Activated CD4-positive, alpha-beta memory T cell treated with anti-CD3 and anti-CD28 coated beads, Interleukin-2, amount 10 ng/mL, durations not matched to agents 7 days and 5 days (primary cell): ENCODE results near the gene SPTSSB. TPM values are rescaled to one million over a fixed set of nuclear protein-coding genes. Genes with fewer than 3 reads are reported as not detected.

ENCODE experiments used
- CTCF ChIA-PET: fragments of 350-600 bp; sonication (Branson Sonifier 250); formaldehyde crosslinking; loops from one replicate; lab custom pipeline; 2021; ENCODE audit warnings: antibody characterized with exemption, inconsistent platforms; lab: Charles Lee
- POLR2A ChIA-PET: fragments of 350-600 bp; sonication (Branson Sonifier 250); formaldehyde crosslinking; loops from one replicate; lab custom pipeline; 2021; ENCODE audit warnings: antibody characterized with exemption; lab: Charles Lee
- DNase-seq: peaks from one replicate; pipeline ENCODE4 v3.0.0-alpha.2; 2020
- H3K27ac Mint-ChIP-seq: one replicate; pipeline ENCODE4 v1.8.0; 2021; ENCODE audit warnings: mild to moderate bottlenecking, mixed read lengths
- H3K27me3 Mint-ChIP-seq: one replicate; pipeline ENCODE4 v1.8.0; 2021; ENCODE audit warnings: mixed read lengths
- H3K36me3 Mint-ChIP-seq: one replicate; pipeline ENCODE4 v1.8.0; 2021; ENCODE audit warnings: low read depth, mixed read lengths
- H3K4me1 Mint-ChIP-seq: one replicate; pipeline ENCODE4 v1.8.0; 2021; ENCODE audit warnings: mixed read lengths
- H3K4me3 Mint-ChIP-seq: one replicate; pipeline ENCODE4 v1.8.0; 2021; ENCODE audit warnings: mild to moderate bottlenecking, mixed read lengths
- H3K9me3 Mint-ChIP-seq: one replicate; pipeline ENCODE4 v1.8.0; 2021; ENCODE audit warnings: mixed read lengths
- total RNA-seq, 2 experiments: library from RNA; stranded (reverse); gene quantifications; one replicate each; pipeline ENCODE4 v1.2.3, GENCODE V29; 2021

The SPTSSB gene
- total RNA-seq, 2 experiments from 2014 or later, result not detected

GRCh38 chr3:161405836-161406235 is 34.5 kb upstream of the SPTSSB start:
- Mint-ChIP-seq H3K27ac (no peak overlapping the region), H3K9me3 (no peaks in the 10 kb centered on the region), H3K4me3 (no peak overlapping the region), H3K4me1 (peaks cover 5% of the 10 kb centered on the region), H3K36me3 (no peaks in the 10 kb centered on the region), H3K27me3 (peaks cover 20% of the 10 kb centered on the region)
- ChIA-PET POLR2A (no interaction called here), CTCF (interaction anchor here (1.0 kb wide), 1 partner anchor 131 kb away, joined by 5 read pairs; no protein-coding TSS in a partner anchor)
- no peak for DNase-seq

GRCh38 chr3:161405087-161405486 is 33.8 kb upstream of the SPTSSB start:
- no peak overlapping the region for H3K27ac Mint-ChIP-seq
- no peak overlapping the region for H3K4me3 Mint-ChIP-seq
- peaks cover 21% of the 10 kb centered on the region for H3K27me3 Mint-ChIP-seq
- DNase-seq, result no peak
- ChIA-PET CTCF (no interaction called here), POLR2A (no interaction called here)
- H3K36me3 Mint-ChIP-seq, result no peaks in the 10 kb centered on the region
- peaks cover 5% of the 10 kb centered on the region for H3K4me1 Mint-ChIP-seq
- H3K9me3 Mint-ChIP-seq, result no peaks in the 10 kb centered on the region

DNA sequence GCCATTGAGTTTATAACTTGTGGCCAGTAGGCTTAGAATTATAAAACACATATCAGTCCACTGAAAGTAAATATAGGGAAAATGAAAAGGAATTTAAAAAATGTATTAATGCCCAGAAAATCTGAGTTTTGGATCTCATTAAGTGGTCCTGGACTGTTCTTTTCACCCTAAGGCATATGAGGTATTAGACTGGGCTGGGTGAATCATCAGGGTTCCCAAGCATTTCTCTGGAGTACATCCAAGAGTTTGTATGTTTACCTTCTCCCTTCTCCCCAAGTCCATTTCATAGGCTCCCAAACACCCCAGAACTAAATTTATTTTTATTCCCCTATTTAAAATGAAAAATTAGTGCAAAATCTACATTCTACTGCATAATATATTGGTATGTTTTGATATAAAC is 31.9 kb upstream of the SPTSSB start:
- Mint-ChIP-seq H3K36me3 (no peaks in the 10 kb centered on the region), H3K4me1 (peaks cover 5% of the 10 kb centered on the region), H3K27me3 (peaks cover 34% of the 10 kb centered on the region), H3K9me3 (no peaks in the 10 kb centered on the region), H3K27ac (no peak overlapping the region), H3K4me3 (no peak overlapping the region)
- ChIA-PET POLR2A (no interaction called here), CTCF (no interaction called here)
- no peak for DNase-seq

DNA sequence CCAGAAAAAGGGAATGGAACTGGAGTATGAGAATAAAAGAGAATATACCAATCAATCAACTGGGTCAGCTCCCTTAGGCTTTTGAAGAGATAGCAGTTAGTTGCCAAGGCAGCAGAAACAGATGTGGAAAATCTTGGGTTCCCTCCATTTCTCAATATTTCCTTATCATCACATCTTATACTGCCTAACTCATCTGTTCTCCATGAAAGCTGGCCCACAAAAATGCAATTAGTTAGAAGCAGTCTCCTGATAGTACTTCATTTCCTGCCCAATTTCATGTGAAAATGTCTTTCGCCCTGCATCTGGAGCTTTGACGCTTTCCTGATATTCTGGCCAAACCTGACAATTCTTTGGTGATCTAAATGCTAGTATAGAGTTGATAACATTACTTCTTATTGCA is 30.1 kb upstream of the SPTSSB start:
- ChIA-PET CTCF (interaction anchor here (1.4 kb wide), 1 partner anchor 127 kb away, joined by 4 read pairs; no protein-coding TSS in a partner anchor), POLR2A (no interaction called here)
- Mint-ChIP-seq H3K36me3 (peaks cover 5% of the 10 kb centered on the region), H3K9me3 (peaks cover 4% of the 10 kb centered on the region), H3K27me3 (peaks cover 48% of the 10 kb centered on the region), H3K4me1 (peaks cover under 1% of the 10 kb centered on the region), H3K27ac (no peak overlapping the region), H3K4me3 (no peak overlapping the region)
- no peak for DNase-seq

DNA sequence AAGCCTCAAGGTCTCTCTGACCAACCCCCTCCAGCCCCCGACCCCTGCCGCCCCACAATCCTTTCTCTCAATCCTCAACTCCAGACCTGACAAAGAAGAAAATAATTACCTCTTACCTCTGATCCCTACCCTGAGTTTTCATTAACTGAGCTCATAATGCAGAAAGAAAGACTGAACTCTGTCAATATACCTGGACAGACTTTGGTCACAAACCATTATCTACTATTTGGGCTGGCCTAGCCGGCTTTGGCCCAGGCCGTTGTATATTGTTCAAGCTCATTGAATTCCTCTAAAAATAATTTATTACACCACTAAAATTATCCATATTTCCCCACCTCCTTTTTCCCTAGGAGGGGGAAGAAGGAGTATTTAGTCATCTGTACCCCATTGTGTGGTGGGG is 29.3 kb upstream of the SPTSSB start:
- POLR2A ChIA-PET, result no interaction called here
- Mint-ChIP-seq H3K27ac (no peak overlapping the region), H3K4me3 (no peak overlapping the region), H3K9me3 (peaks cover 4% of the 10 kb centered on the region), H3K36me3 (peaks cover 5% of the 10 kb centered on the region), H3K27me3 (peaks cover 46% of the 10 kb centered on the region), H3K4me1 (peaks cover 4% of the 10 kb centered on the region)
- DNase-seq, result no peak
- CTCF ChIA-PET, result interaction anchor here (1.4 kb wide), 1 partner anchor 126 kb away, joined by 4 read pairs; no protein-coding TSS in a partner anchor

DNA sequence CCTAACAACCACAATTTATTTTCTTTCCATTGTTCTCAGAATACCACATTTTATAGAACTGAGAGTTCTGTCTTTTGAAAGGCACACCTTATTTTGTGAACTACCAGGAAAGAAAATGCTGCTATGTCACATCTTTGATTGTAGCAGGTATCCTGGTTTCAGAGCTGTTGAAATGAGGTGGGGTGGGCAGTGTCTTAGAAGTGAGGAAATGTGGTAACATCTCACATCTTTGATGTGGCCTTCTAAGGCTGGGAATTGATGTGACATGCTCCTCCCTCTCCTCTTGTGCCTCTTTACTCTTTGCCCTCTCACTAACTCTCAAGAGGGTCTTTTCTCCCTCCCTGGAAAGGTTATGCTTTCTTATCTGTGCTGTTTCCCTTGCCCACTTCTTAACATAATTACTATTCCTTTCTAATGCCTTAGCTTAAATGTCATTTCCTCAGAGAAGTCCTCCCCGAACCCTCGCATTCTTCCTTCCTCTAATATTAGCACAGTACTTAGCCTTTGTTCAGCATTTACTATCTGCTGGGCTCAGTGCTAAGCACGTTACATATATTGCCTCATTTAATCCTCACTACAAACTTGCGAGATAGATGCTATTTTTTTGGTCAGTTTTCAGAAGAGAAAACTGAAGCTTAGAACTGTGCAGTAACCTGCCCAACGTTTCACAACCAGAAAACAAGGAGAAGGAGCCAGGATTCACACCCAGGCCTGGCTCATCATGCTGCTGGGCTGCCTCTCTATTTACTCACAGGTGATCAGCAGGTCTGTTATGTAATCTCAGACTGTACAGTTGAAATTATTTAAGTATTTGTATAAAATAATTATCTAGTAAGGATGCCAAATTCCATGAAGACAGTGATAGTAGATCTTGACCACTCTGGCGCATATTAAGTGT is 24.0 kb upstream of the SPTSSB start:
- Mint-ChIP-seq H3K27me3 (peaks cover 46% of the 10 kb centered on the region), H3K27ac (no peak overlapping the region), H3K4me1 (peaks cover 27% of the 10 kb centered on the region), H3K4me3 (no peak overlapping the region), H3K36me3 (peaks cover 8% of the 10 kb centered on the region), H3K9me3 (peaks cover 4% of the 10 kb centered on the region)
- DNase-seq, result no peak
- POLR2A ChIA-PET, result no interaction called here
- CTCF ChIA-PET, result interaction anchor here (0.7 kb wide), 1 partner anchor 27 kb away, joined by 3 read pairs; no protein-coding TSS in a partner anchor

DNA sequence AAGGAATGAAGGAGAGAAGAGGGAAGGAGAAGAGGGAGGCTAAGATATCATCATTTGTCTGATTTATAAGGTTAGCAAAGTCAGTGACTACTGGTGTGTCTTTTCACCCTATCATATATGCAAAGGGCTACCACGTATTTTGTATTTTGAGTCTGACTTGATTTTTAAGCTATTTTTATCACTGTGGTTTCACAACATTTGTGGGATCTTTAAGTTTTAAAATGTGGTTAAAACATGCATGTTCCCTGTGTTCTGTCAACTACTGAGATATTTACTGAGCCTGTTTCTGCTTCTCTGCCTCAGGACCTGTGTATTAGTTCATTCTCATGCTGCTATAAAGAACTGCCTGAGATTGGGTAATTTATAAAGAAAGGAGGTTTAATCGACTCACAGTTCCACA is 22.5 kb upstream of the SPTSSB start:
- H3K27me3 Mint-ChIP-seq, result peaks cover 49% of the 10 kb centered on the region
- CTCF ChIA-PET, result no interaction called here
- peaks cover 8% of the 10 kb centered on the region for H3K36me3 Mint-ChIP-seq
- DNase-seq, result no peak
- POLR2A ChIA-PET, result no interaction called here
- H3K4me3 Mint-ChIP-seq, result no peak overlapping the region
- no peak overlapping the region for H3K27ac Mint-ChIP-seq
- H3K9me3 Mint-ChIP-seq, result peaks cover 4% of the 10 kb centered on the region
- peaks cover 27% of the 10 kb centered on the region for H3K4me1 Mint-ChIP-seq

- no peak overlapping the region for H3K27ac Mint-ChIP-seq
- H3K36me3 Mint-ChIP-seq, result peaks cover 8% of the 10 kb centered on the region
- peaks cover 44% of the 10 kb centered on the region for H3K27me3 Mint-ChIP-seq
- peaks cover 4% of the 10 kb centered on the region for H3K9me3 Mint-ChIP-seq
- H3K4me1 Mint-ChIP-seq, result peaks cover 27% of the 10 kb centered on the region
- CTCF ChIA-PET, result no interaction called here
- no peak for DNase-seq
- POLR2A ChIA-PET, result no interaction called here
- no peak overlapping the region for H3K4me3 Mint-ChIP-seq
These were observed 22.0 kb upstream of the SPTSSB start for GRCh38 chr3:161393310-161393709.

DNA sequence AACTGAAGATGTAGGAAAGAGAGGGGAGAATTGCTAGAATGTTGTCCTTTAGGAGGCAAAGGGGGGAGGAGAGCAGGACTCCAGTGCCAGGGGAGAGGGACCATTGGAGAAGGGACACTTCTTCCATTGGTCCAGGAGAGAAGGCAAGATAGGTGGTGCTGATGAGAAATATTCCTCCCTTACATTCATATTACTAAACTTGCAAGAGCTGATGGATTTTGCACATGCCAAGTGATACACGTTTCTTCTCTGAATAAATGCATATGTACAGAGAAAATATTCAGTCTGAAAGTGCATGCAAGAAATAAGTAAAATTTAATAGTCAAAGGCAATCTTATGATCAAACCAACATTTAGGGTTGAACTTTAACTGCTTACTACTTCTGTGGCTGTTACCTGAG is 21.5 kb upstream of the SPTSSB start:
- POLR2A ChIA-PET, result no interaction called here
- H3K36me3 Mint-ChIP-seq, result peaks cover 8% of the 10 kb centered on the region
- no peak overlapping the region for H3K27ac Mint-ChIP-seq
- H3K4me3 Mint-ChIP-seq, result no peak overlapping the region
- H3K4me1 Mint-ChIP-seq, result peaks cover 27% of the 10 kb centered on the region
- CTCF ChIA-PET, result no interaction called here
- H3K27me3 Mint-ChIP-seq, result peaks cover 41% of the 10 kb centered on the region
- H3K9me3 Mint-ChIP-seq, result peaks cover 4% of the 10 kb centered on the region
- no peak for DNase-seq

- H3K9me3 Mint-ChIP-seq, result no peaks in the 10 kb centered on the region
- H3K4me1 Mint-ChIP-seq, result peaks cover 19% of the 10 kb centered on the region
- H3K4me3 Mint-ChIP-seq, result no peak overlapping the region
- no peak overlapping the region for H3K27ac Mint-ChIP-seq
- peaks cover 34% of the 10 kb centered on the region for H3K27me3 Mint-ChIP-seq
- ChIA-PET POLR2A (no interaction called here), CTCF (no interaction called here)
- peaks cover 3% of the 10 kb centered on the region for H3K36me3 Mint-ChIP-seq
- DNase-seq, result no peak
These were observed 18.9 kb upstream of the SPTSSB start for GRCh38 chr3:161390200-161390599.

GRCh38 chr3:161389445-161390035 is 18.2 kb upstream of the SPTSSB start:
- Mint-ChIP-seq H3K4me3 (no peak overlapping the region), H3K27me3 (peaks cover 34% of the 10 kb centered on the region), H3K4me1 (peaks cover 12% of the 10 kb centered on the region), H3K27ac (no peak overlapping the region), H3K9me3 (no peaks in the 10 kb centered on the region), H3K36me3 (peaks cover 3% of the 10 kb centered on the region)
- ChIA-PET CTCF (no interaction called here), POLR2A (no interaction called here)
- no peak for DNase-seq

DNA sequence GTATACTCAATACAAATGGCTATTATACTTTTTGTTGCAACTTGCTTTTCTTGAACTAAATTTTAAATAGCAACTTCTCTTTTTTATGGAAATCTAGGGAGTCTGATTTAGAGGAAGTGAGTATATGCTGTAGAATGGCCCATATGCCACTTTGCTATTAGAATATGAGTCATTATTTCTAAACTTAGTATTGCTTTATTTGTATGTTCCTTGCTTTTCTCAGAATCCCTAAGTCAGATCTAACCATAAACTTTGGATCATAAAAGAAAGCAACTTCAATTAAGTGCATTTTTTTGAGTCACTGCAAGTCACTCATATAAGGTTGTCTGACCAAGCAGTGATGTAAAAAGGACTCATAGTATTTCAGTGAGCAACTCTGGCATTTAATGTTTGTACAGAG is 17.5 kb upstream of the SPTSSB start:
- H3K9me3 Mint-ChIP-seq, result no peaks in the 10 kb centered on the region
- peaks cover 5% of the 10 kb centered on the region for H3K4me1 Mint-ChIP-seq
- H3K27me3 Mint-ChIP-seq, result peaks cover 40% of the 10 kb centered on the region
- DNase-seq, result no peak
- ChIA-PET POLR2A (no interaction called here), CTCF (no interaction called here)
- H3K27ac Mint-ChIP-seq, result no peak overlapping the region
- no peak overlapping the region for H3K4me3 Mint-ChIP-seq
- H3K36me3 Mint-ChIP-seq, result peaks cover 3% of the 10 kb centered on the region

DNA sequence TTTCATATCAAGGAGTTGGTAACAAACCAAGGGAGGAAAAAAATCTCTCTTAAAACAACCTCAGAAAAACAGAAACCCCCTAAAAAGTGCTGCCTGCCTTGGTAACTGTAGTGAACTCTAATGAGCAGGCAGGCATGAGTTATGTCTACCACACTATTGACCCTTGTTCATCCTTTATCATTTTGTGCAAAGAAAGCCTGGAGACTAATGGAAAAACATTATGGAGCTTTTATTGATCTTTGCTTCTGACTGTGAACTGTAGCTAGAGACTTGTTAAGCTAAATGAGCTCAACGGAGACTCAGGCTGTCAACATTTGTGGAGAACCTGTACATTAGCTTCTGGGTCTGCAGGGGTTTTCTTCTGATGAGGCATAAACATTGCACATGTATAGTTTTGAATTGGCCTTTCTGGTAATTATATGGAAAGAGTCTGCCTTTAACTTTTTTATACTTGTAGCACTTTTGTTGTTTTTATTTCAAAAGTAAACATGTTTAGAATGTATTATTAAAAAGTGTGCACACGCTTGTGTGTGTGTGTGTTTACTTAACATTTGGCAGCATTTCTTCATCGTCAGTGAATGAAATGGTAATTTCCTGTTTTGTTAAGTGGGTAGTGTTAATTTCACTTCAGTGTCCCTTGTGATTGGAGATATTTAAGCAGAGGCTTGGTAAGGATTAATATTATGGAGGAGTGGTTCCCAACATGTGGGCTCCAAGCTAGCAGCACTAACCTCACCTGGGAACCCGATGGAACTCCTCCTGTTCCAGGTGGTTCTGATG is 15.9 kb upstream of the SPTSSB start:
- peaks cover 36% of the 10 kb centered on the region for H3K27me3 Mint-ChIP-seq
- ChIA-PET CTCF (no interaction called here), POLR2A (no interaction called here)

More for the DNA sequence above, 15.9 kb upstream of the SPTSSB start:
- H3K4me3 Mint-ChIP-seq, result no peak overlapping the region
- no peaks in the 10 kb centered on the region for H3K4me1 Mint-ChIP-seq
- H3K9me3 Mint-ChIP-seq, result no peaks in the 10 kb centered on the region
- no peaks in the 10 kb centered on the region for H3K36me3 Mint-ChIP-seq
- H3K27ac Mint-ChIP-seq, result no peak overlapping the region
- DNase-seq, result no peak
